Measurements from ENCODE around the gene NKD2.

Gene NKD2

GRCh38 chr5:1039210-1039548 lies 30.6 kb downstream of the NKD2 start:
- H3K27ac ChIP-seq (ENCODE audit: low read depth, low read length, poor library complexity, severe bottlenecking), result no peak overlapping the region
- no peaks in the 10 kb centered on the region for H3K79me2 ChIP-seq (ENCODE audit: insufficient read depth, low read length)
- H3K4me2 ChIP-seq (ENCODE audit: low read length), result no peak overlapping the region
- no peaks in the 10 kb centered on the region for H3K36me3 ChIP-seq (ENCODE audit: insufficient read depth, low read length)
- no peak overlapping the region for H3K9ac ChIP-seq (ENCODE audit: low read length)
- H3K4me3 ChIP-seq (ENCODE audit: low read depth, low read length, poor library complexity, severe bottlenecking), result no peak overlapping the region
- peaks cover 4% of the 10 kb centered on the region; the same call in 1 of the 2 replicates for H3K27me3 ChIP-seq (ENCODE audit: insufficient read depth, low read length)
- H3F3A ChIP-seq (ENCODE audit: insufficient read depth, low read length), result no peaks in the 10 kb centered on the region
- no peaks in the 10 kb centered on the region for H3K9me3 ChIP-seq (ENCODE audit: low read length)
- H3K9me2 ChIP-seq (ENCODE audit: low read depth, low read length), result no peaks in the 10 kb centered on the region
- no peak overlapping the region for H2AFZ ChIP-seq (ENCODE audit: low read length)
- TF ChIP-seq EZH2 (IDR thresholded peaks at IDR 0.05; ENCODE audit: borderline replicate concordance, low read length) (no peak), CTCF (IDR thresholded peaks at IDR 0.05; ENCODE audit: low read length) (no peak)
- no peaks in the 10 kb centered on the region for H3K4me1 ChIP-seq (ENCODE audit: insufficient read depth, low read length, severe bottlenecking)
- no peaks in the 10 kb centered on the region for H4K20me1 ChIP-seq (ENCODE audit: insufficient read depth, low read length)

GRCh38 chr5:1039706-1040260 lies 31.2 kb downstream of the NKD2 start:
- TF ChIP-seq EZH2 (IDR thresholded peaks at IDR 0.05; ENCODE audit: borderline replicate concordance, low read length) (no peak), CTCF (IDR thresholded peaks at IDR 0.05; ENCODE audit: low read length) (no peak)
- no peaks in the 10 kb centered on the region for H3F3A ChIP-seq (ENCODE audit: insufficient read depth, low read length)
- H3K79me2 ChIP-seq (ENCODE audit: insufficient read depth, low read length), result no peaks in the 10 kb centered on the region
- no peaks in the 10 kb centered on the region for H3K9me2 ChIP-seq (ENCODE audit: low read depth, low read length)
- H3K4me3 ChIP-seq (ENCODE audit: low read depth, low read length, poor library complexity, severe bottlenecking), result no peak overlapping the region
- peaks cover 4% of the 10 kb centered on the region; the same call in 1 of the 2 replicates for H3K27me3 ChIP-seq (ENCODE audit: insufficient read depth, low read length)
- no peak overlapping the region for H2AFZ ChIP-seq (ENCODE audit: low read length)
- no peak overlapping the region for H3K4me2 ChIP-seq (ENCODE audit: low read length)
- H3K9ac ChIP-seq (ENCODE audit: low read length), result no peak overlapping the region
- H3K36me3 ChIP-seq (ENCODE audit: insufficient read depth, low read length), result no peaks in the 10 kb centered on the region
- no peaks in the 10 kb centered on the region for H3K4me1 ChIP-seq (ENCODE audit: insufficient read depth, low read length, severe bottlenecking)
- no peaks in the 10 kb centered on the region for H4K20me1 ChIP-seq (ENCODE audit: insufficient read depth, low read length)
- no peaks in the 10 kb centered on the region for H3K9me3 ChIP-seq (ENCODE audit: low read length)
- H3K27ac ChIP-seq (ENCODE audit: low read depth, low read length, poor library complexity, severe bottlenecking), result no peak overlapping the region

GRCh38 chr5:1040571-1040970 lies 32.0 kb downstream of the NKD2 start:
- H3K4me1 ChIP-seq (ENCODE audit: insufficient read depth, low read length, severe bottlenecking), result no peaks in the 10 kb centered on the region
- TF ChIP-seq CTCF (IDR thresholded peaks at IDR 0.05; ENCODE audit: low read length) (no peak), EZH2 (IDR thresholded peaks at IDR 0.05; ENCODE audit: borderline replicate concordance, low read length) (no peak)

More at GRCh38 chr5:1040571-1040970, 32.0 kb downstream of the NKD2 start:
- no peak overlapping the region for H2AFZ ChIP-seq (ENCODE audit: low read length)
- H3K9ac ChIP-seq (ENCODE audit: low read length), result no peak overlapping the region
- no peaks in the 10 kb centered on the region for H4K20me1 ChIP-seq (ENCODE audit: insufficient read depth, low read length)
- no peaks in the 10 kb centered on the region for H3K9me2 ChIP-seq (ENCODE audit: low read depth, low read length)
- H3K79me2 ChIP-seq (ENCODE audit: insufficient read depth, low read length), result no peaks in the 10 kb centered on the region
- H3F3A ChIP-seq (ENCODE audit: insufficient read depth, low read length), result no peaks in the 10 kb centered on the region
- no peaks in the 10 kb centered on the region for H3K9me3 ChIP-seq (ENCODE audit: low read length)
- H3K4me2 ChIP-seq (ENCODE audit: low read length), result no peak overlapping the region
- no peaks in the 10 kb centered on the region for H3K36me3 ChIP-seq (ENCODE audit: insufficient read depth, low read length)
- H3K27me3 ChIP-seq (ENCODE audit: insufficient read depth, low read length), result peaks cover 4% of the 10 kb centered on the region; the same call in 1 of the 2 replicates
- no peak overlapping the region for H3K27ac ChIP-seq (ENCODE audit: low read depth, low read length, poor library complexity, severe bottlenecking)
- H3K4me3 ChIP-seq (ENCODE audit: low read depth, low read length, poor library complexity, severe bottlenecking), result no peak overlapping the region

Measured in OCI-LY1 (cell line).